Measurements from ENCODE around the gene TBC1D30.

GRCh38 chr12:64780531-64781279, 43.7 kb upstream of the TBC1D30 start:
- TF ChIP-seq PATZ1 (CRISPR knock-in tag; IDR thresholded peaks at IDR 0.05; ENCODE audit: borderline replicate concordance) (no peak), ZFP30 (CRISPR knock-in tag; IDR thresholded peaks at IDR 0.05) (no peak), CSDC2 (CRISPR knock-in tag; IDR thresholded peaks at IDR 0.05) (no peak), ARNTL (CRISPR knock-in tag; IDR thresholded peaks at IDR 0.05; ENCODE audit: borderline replicate concordance, low read depth) (no peak), ZNF8 (CRISPR knock-in tag; IDR thresholded peaks at IDR 0.05) (no peak), SNAI2 (CRISPR knock-in tag; IDR thresholded peaks at IDR 0.05) (no peak), RARB (CRISPR knock-in tag; IDR thresholded peaks at IDR 0.05) (no peak), ISL1 (CRISPR knock-in tag; IDR thresholded peaks at IDR 0.05) (no peak), TSHZ2 (CRISPR knock-in tag; IDR thresholded peaks at IDR 0.05) (no peak)
